ENCODE data around the gene ALDH1L1. TPM values are rescaled to one million over a fixed set of nuclear protein-coding genes. Genes with fewer than 3 reads are reported as not detected.

Gene ALDH1L1
- total and polyA plus RNA-seq, 2 experiments from 2014 or later: 1.0 to 1.3 TPM

DNA sequence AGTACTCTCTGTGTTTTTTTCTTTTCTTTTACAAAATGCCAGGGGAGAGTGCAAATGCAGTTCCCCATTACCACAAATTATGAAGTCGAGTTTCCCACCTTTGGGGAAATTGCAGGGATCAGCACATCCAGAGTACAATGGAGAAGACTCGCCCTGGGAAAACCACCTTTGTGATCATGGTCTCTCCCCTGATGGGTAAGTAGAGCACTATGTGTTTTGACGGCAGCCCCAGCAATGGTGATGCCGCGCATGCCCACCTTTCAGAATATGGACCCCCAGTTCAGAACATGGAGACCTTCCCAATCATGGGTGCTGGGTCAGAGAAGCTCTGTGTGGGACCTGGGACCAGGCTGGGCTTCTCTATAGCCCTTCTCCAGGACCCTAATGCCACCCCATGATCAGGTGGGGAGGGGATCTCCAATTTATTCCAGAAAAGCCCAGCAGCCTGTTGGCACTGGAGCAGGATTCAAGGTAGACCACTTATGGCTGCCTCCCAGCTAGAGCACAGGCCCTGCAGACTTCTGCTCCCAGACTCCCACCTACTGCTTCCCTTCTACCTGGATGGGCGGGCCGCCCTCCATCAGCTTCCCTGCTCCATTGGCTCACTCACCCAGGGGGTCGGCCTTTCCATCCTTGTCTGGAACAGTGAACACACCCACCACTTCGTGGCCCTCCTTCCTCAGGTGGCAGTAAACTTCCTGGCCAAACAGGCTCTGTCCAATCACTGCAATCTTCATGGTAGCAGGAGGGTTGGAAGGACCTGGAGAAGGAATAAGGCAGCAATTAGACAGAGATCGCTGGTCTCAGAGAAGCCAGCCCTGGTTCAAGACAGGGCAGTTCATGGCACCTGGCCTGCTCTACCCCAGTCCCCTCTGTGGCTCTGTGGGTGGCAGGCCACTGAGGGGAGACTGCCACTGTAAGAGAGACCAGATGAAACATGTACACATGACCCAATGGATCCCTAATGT lies 19.9 kb downstream of the ALDH1L1 start (continued):
- TF ChIP-seq ZNF462 (CRISPR knock-in tag; IDR thresholded peaks at IDR 0.05): no peak
- no peak for TF ChIP-seq STAT1 (IDR thresholded peaks at IDR 0.05; ENCODE audit: unreplicated experiment)

- Histone ChIP-seq H3K36me3 (ENCODE audit: insufficient read depth) (no peaks in the 10 kb centered on the region), H3F3A (replicated peaks; ENCODE audit: low read depth) (no peaks in the 10 kb centered on the region), H4K20me1 (replicated peaks; ENCODE audit: insufficient read depth) (no peaks in the 10 kb centered on the region), H3K9me2 (ENCODE audit: insufficient read depth) (no peaks in the 10 kb centered on the region), H3K79me2 (replicated peaks; ENCODE audit: insufficient read depth) (no peaks in the 10 kb centered on the region), H3K4me3 (no peak overlapping the region), H3K27ac (ENCODE audit: low read depth) (no peak overlapping the region), H3K27me3 (ENCODE audit: insufficient read depth) (no peaks in the 10 kb centered on the region), H3K4me1 (ENCODE audit: insufficient read depth) (no peaks in the 10 kb centered on the region), H3K4me2 (no peak overlapping the region), H2AFZ (no peak overlapping the region)
- Mint-ChIP-seq H3K4me3 (no peak overlapping the region), H3K4me1 (no peaks in the 10 kb centered on the region; the same call in 2 of the 3 replicates), H3K27me3 (ENCODE audit: insufficient read depth, low read depth, poor library complexity) (peaks cover 11% of the 10 kb centered on the region), H3K9me3 (peaks cover 2% of the 10 kb centered on the region; the same call in 1 of the 3 replicates), H3K27ac (no peak overlapping the region), H3K36me3 (ENCODE audit: low read depth) (peaks cover 3% of the 10 kb centered on the region; the same call in 1 of the 3 replicates)
- DNase-seq (ENCODE audit: low spot score) (no peak), ATAC-seq (no peak)
- TF ChIP-seq STAT1 (IDR thresholded peaks at IDR 0.05; ENCODE audit: unreplicated experiment) (no peak), ETS1 (IDR thresholded peaks at IDR 0.05) (no peak), REST (IDR thresholded peaks at IDR 0.05; ENCODE audit: unreplicated experiment) (no peak)
Observed at GRCh38 chr3:126159476-126159875, 20.9 kb downstream of the ALDH1L1 start.
